Liver (tissue), 9 donors: ENCODE measurements around the gene KDM2A. TPM values are rescaled to one million over a fixed set of nuclear protein-coding genes. Genes with fewer than 3 reads are reported as not detected.

Experiments used
- DNase-seq: peaks from one replicate; pipeline ENCODE4 v3.0.0-alpha.2; 2017; ENCODE audit warnings: low spot score
- H3K27ac ChIP-seq, 2 donors: one replicate each; pipeline ENCODE4 v1.7.0; 2013; ENCODE audit warnings: inconsistent platforms in 2 of 2, low read length in 2 of 2, control low read depth in 1 of 2, low read depth in 1 of 2, mild to moderate bottlenecking in 1 of 2
- H3K27me3 ChIP-seq, 4 donors: one replicate each; pipeline versions ENCODE4 v1.6.1 to v1.7.0; 2013; ENCODE audit warnings: low read length in 3 of 4, inconsistent platforms in 1 of 4, mild to moderate bottlenecking in 1 of 4, moderate library complexity in 1 of 4; ENCODE audit not compliant: control insufficient read depth in 4 of 4, insufficient read depth in 4 of 4
- H3K36me3 ChIP-seq, 4 donors: one replicate each; pipeline versions ENCODE4 v1.6.1 to v1.7.0; 2013; ENCODE audit warnings: low read length in 3 of 4, mild to moderate bottlenecking in 3 of 4, low read depth in 1 of 4, moderate library complexity in 1 of 4; ENCODE audit not compliant: control insufficient read depth in 4 of 4, insufficient read depth in 3 of 4
- H3K4me1 ChIP-seq, 4 donors: one replicate each; pipeline versions ENCODE4 v1.6.1 to v1.7.0; 2013; ENCODE audit warnings: low read length in 3 of 4, mild to moderate bottlenecking in 3 of 4, moderate library complexity in 1 of 4; ENCODE audit not compliant: control insufficient read depth in 4 of 4, insufficient read depth in 4 of 4
- H3K4me3 ChIP-seq, 3 donors: one replicate each; pipeline versions ENCODE4 v1.6.1 to v1.7.0; 2013; ENCODE audit warnings: low read length in 3 of 3, control low read depth in 1 of 3, low read depth in 1 of 3, mild to moderate bottlenecking in 1 of 3
- H3K9ac ChIP-seq, 2 donors: one replicate each; pipeline ENCODE4 v1.7.0; 2013; ENCODE audit warnings: low read length in 2 of 2, mild to moderate bottlenecking in 2 of 2, moderate library complexity in 2 of 2, control low read depth in 1 of 2, low read depth in 1 of 2
- H3K9me3 ChIP-seq, 4 donors: one replicate each; pipeline versions ENCODE4 v1.6.1 to v1.7.0; 2013; ENCODE audit warnings: low read length in 3 of 4; ENCODE audit not compliant: control insufficient read depth in 4 of 4
- FOXA1 ChIP-seq: IDR thresholded peaks from 2 replicates; pipeline ENCODE4 v1.6.1; 2016; ENCODE audit warnings: antibody characterized with exemption
- FOXA2 ChIP-seq: IDR thresholded peaks from 2 replicates; pipeline ENCODE4 v1.6.1; 2016; ENCODE audit warnings: antibody characterized with exemption
- GABPA ChIP-seq, 2 donors: IDR thresholded peaks in 1 of 2; conservative IDR thresholded peaks in 1 of 2; 2 replicates each; pipeline ENCODE4 v1.6.1; 2016; ENCODE audit warnings: antibody characterized with exemption in 2 of 2, mild to moderate bottlenecking in 1 of 2, moderate library complexity in 1 of 2
- HNF4A ChIP-seq, 2 donors: conservative IDR thresholded peaks; 2 replicates each; pipeline ENCODE4 v1.6.1; 2016; ENCODE audit warnings: antibody characterized with exemption in 2 of 2, mild to moderate bottlenecking in 2 of 2
- JUND ChIP-seq, 2 donors: IDR thresholded peaks; 2 replicates each; pipeline ENCODE4 v1.6.1; 2016; ENCODE audit warnings: antibody characterized with exemption in 2 of 2
- NR2F2 ChIP-seq: IDR thresholded peaks from 2 replicates; pipeline ENCODE4 v1.6.1; 2016; ENCODE audit warnings: antibody characterized with exemption
- RAD21 ChIP-seq, 2 donors: IDR thresholded peaks; 2 replicates each; pipeline ENCODE4 v1.6.1; 2016; ENCODE audit warnings: antibody characterized with exemption in 2 of 2, mild to moderate bottlenecking in 2 of 2
- REST ChIP-seq: IDR thresholded peaks from 2 replicates; pipeline ENCODE4 v1.6.1; 2016; ENCODE audit warnings: antibody characterized with exemption, mild to moderate bottlenecking
- RXRA ChIP-seq, 2 donors: IDR thresholded peaks; 2 replicates each; pipeline ENCODE4 v1.6.1; 2017 to 2018; ENCODE audit warnings: antibody characterized with exemption in 2 of 2, mild to moderate bottlenecking in 1 of 2
- SP1 ChIP-seq: IDR thresholded peaks from 2 replicates; pipeline ENCODE4 v1.6.1; 2018; ENCODE audit warnings: antibody characterized with exemption, mild to moderate bottlenecking
- TAF1 ChIP-seq: conservative IDR thresholded peaks from 2 replicates; pipeline ENCODE4 v1.6.1; 2016; ENCODE audit warnings: antibody characterized with exemption, mild to moderate bottlenecking
- YY1 ChIP-seq: IDR thresholded peaks from 2 replicates; pipeline ENCODE4 v1.6.1; 2016; ENCODE audit warnings: antibody characterized with exemption, mild to moderate bottlenecking
- WGBS: extraction: QIAGEN DNeasy Blood & Tissue Kit; methylation state at CpG from one replicate; pipeline ENCODE4 v1.1.7; 2013; 5-methylcytosine and 5-hydroxymethylcytosine counted together
- polyA plus RNA-seq, 2 donors: library from polyadenylated mRNA; stranded (reverse) in 1 of 2; unstranded in 1 of 2; fragments of 200-250 nt in 1 of 2; fragments of >200 nt in 1 of 2; fragmentation: Nextera tagmentation in 1 of 2; extraction: Ambion mirVana in 1 of 2; gene quantifications; one replicate each; pipeline versions ENCODE4 v1.2.1 to v1.2.3, GENCODE V29; 2013 to 2015
- total RNA-seq, 2 donors: library from RNA; depleted of rRNA; stranded (reverse); fragments of >200 nt; gene quantifications; one replicate each; pipeline ENCODE4 v1.2.3, GENCODE V29; 2014
- TF ChIP-seq, protein P1 (sequence below): fragments of 150-350 bp; IDR thresholded peaks from 2 replicates; pipeline ENCODE4 v1.5.1; 2017; ENCODE audit warnings: improper control_type of control experiment, low read depth, low read length; ENCODE audit not compliant: missing input control
- TF ChIP-seq, protein P2 (sequence below): IDR thresholded peaks from 2 replicates; pipeline ENCODE4 v1.6.1; 2016; ENCODE audit warnings: antibody characterized with exemption
- TF ChIP-seq, protein P3 (sequence below): IDR thresholded peaks from 2 replicates; pipeline ENCODE4 v1.6.1; 2016; ENCODE audit warnings: antibody characterized with exemption
- TF ChIP-seq, protein P4 (sequence below): IDR thresholded peaks from 2 replicates; pipeline ENCODE4 v1.6.1; 2016; ENCODE audit warnings: antibody characterized with exemption
- donor health status: healthy.
- donor health status: healthy.
- donor health status: healthy.
- donor health status: healthy.
- donor health status: healthy.

KDM2A gene
- total and polyA plus RNA-seq, 4 donors, result 8.3 to 44.9 (median 22.4) TPM

GRCh38 chr11:67301313-67301921 lies 182.4 kb downstream of the KDM2A start:
- Histone ChIP-seq H3K27me3 (no peaks in the 10 kb centered on the region), H3K27ac (no peak overlapping the region), H3K9ac (no peak overlapping the region), H3K9me3 (no peaks in the 10 kb centered on the region), H3K4me3 (no peak overlapping the region), H3K4me1 (peaks cover 13 to 35% (median 20%) of the 10 kb centered on the region in 4 donors), H3K36me3 (peaks cover 5 to 16% (median 8%) of the 10 kb centered on the region in 4 donors)
- no peak for DNase-seq
- WGBS, result 95% methylated on average over 28 of the region's 28 CpGs
- TF ChIP-seq SP1 (no peak), YY1 (no peak), TAF1 (no peak), FOXA1 (no peak), NR2F2 (no peak), GABPA (IDR thresholded peaks at IDR 0.05 in 1 of 2, conservative IDR thresholded peaks at IDR 0.05 in 1 of 2) (no peak), HNF4A (conservative IDR thresholded peaks at IDR 0.05) (no peak), FOXA2 (no peak), RXRA (IDR thresholded peaks at IDR 0.05) (no peak), REST (no peak), RAD21 (IDR thresholded peaks at IDR 0.05) (no peak), JUND (IDR thresholded peaks at IDR 0.05) (no peak)
- TF ChIP-seq, protein P1, sequence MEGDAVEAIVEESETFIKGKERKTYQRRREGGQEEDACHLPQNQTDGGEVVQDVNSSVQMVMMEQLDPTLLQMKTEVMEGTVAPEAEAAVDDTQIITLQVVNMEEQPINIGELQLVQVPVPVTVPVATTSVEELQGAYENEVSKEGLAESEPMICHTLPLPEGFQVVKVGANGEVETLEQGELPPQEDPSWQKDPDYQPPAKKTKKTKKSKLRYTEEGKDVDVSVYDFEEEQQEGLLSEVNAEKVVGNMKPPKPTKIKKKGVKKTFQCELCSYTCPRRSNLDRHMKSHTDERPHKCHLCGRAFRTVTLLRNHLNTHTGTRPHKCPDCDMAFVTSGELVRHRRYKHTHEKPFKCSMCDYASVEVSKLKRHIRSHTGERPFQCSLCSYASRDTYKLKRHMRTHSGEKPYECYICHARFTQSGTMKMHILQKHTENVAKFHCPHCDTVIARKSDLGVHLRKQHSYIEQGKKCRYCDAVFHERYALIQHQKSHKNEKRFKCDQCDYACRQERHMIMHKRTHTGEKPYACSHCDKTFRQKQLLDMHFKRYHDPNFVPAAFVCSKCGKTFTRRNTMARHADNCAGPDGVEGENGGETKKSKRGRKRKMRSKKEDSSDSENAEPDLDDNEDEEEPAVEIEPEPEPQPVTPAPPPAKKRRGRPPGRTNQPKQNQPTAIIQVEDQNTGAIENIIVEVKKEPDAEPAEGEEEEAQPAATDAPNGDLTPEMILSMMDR, result no peak
- TF ChIP-seq, protein P2, sequence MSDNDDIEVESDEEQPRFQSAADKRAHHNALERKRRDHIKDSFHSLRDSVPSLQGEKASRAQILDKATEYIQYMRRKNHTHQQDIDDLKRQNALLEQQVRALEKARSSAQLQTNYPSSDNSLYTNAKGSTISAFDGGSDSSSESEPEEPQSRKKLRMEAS, result no peak
- TF ChIP-seq, protein P3, sequence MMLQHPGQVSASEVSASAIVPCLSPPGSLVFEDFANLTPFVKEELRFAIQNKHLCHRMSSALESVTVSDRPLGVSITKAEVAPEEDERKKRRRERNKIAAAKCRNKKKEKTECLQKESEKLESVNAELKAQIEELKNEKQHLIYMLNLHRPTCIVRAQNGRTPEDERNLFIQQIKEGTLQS, result no peak
- TF ChIP-seq, protein P4, sequence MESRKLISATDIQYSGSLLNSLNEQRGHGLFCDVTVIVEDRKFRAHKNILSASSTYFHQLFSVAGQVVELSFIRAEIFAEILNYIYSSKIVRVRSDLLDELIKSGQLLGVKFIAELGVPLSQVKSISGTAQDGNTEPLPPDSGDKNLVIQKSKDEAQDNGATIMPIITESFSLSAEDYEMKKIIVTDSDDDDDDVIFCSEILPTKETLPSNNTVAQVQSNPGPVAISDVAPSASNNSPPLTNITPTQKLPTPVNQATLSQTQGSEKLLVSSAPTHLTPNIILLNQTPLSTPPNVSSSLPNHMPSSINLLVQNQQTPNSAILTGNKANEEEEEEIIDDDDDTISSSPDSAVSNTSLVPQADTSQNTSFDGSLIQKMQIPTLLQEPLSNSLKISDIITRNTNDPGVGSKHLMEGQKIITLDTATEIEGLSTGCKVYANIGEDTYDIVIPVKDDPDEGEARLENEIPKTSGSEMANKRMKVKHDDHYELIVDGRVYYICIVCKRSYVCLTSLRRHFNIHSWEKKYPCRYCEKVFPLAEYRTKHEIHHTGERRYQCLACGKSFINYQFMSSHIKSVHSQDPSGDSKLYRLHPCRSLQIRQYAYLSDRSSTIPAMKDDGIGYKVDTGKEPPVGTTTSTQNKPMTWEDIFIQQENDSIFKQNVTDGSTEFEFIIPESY, result no peak
